ENCODE data around the gene RAP1GAP2.

The RAP1GAP2 gene

GRCh38 chr17:2935632-2936031 is 139.4 kb downstream of the RAP1GAP2 start:
- no peak for TF ChIP-seq CTCF (IDR thresholded peaks at IDR 0.05; ENCODE audit: low read depth, low read length)

GRCh38 chr17:2936351-2936750 is 140.1 kb downstream of the RAP1GAP2 start:
- no peak for TF ChIP-seq CTCF (IDR thresholded peaks at IDR 0.05; ENCODE audit: low read depth, low read length)
- H3K4me3 ChIP-seq (ENCODE audit: low read depth, low read length) = no peak overlapping the region

More at GRCh38 chr17:2935632-2936031, 139.4 kb downstream of the RAP1GAP2 start:
- H3K4me3 ChIP-seq (ENCODE audit: low read depth, low read length) = no peak overlapping the region

- no peak for TF ChIP-seq CTCF (IDR thresholded peaks at IDR 0.05; ENCODE audit: low read depth, low read length)
- H3K4me3 ChIP-seq (ENCODE audit: low read depth, low read length) = no peak overlapping the region
Observed at GRCh38 chr17:2936771-2937321, 140.6 kb downstream of the RAP1GAP2 start.

GRCh38 chr17:2937331-2938003 is 141.2 kb downstream of the RAP1GAP2 start:
- no peak for TF ChIP-seq CTCF (IDR thresholded peaks at IDR 0.05; ENCODE audit: low read depth, low read length)
- no peak overlapping the region for H3K4me3 ChIP-seq (ENCODE audit: low read depth, low read length)

- no peak for TF ChIP-seq CTCF (IDR thresholded peaks at IDR 0.05; ENCODE audit: low read depth, low read length)
- no peak overlapping the region for H3K4me3 ChIP-seq (ENCODE audit: low read depth, low read length)
Observed at GRCh38 chr17:2939714-2940351, 143.6 kb downstream of the RAP1GAP2 start.

- TF ChIP-seq CTCF (IDR thresholded peaks at IDR 0.05; ENCODE audit: low read depth, low read length) = no peak
- H3K4me3 ChIP-seq (ENCODE audit: low read depth, low read length) = no peak overlapping the region
Observed at GRCh38 chr17:2940352-2940751, 144.1 kb downstream of the RAP1GAP2 start.

- TF ChIP-seq CTCF (IDR thresholded peaks at IDR 0.05; ENCODE audit: low read depth, low read length) = no peak
Observed at GRCh38 chr17:2943981-2944380, 147.7 kb downstream of the RAP1GAP2 start.

More at GRCh38 chr17:2943981-2944380, 147.7 kb downstream of the RAP1GAP2 start:
- H3K4me3 ChIP-seq (ENCODE audit: low read depth, low read length) = no peak overlapping the region
